SK-N-SH treated with all-trans-retinoic acid at 6 μM for 48 hours (cell line): ENCODE measurements around the gene RHO.

Source experiments
- ATAC-seq: fragments of 200-7000 bp; cut with Tn5 transposase; 3 replicates; pipeline ENCODE4 v1.9.1; 2020; ENCODE audit warnings: mild to moderate bottlenecking, moderate library complexity
- ARNTL ChIP-seq: fragments of 450-650 bp; formaldehyde crosslinking; IDR thresholded peaks from 2 replicates; pipeline ENCODE4 v1.5.0; 2020; ENCODE audit warnings: low read depth, mild to moderate bottlenecking, moderate library complexity, borderline replicate concordance
- BACH2 ChIP-seq: fragments of 250-450 bp; sonication (Bioruptor Pico); IDR thresholded peaks from 2 replicates; pipeline ENCODE4 v1.9.0; 2021; ENCODE audit warnings: mild to moderate bottlenecking, borderline replicate concordance
- CREB5 ChIP-seq: fragments of 250-450 bp; sonication (Bioruptor Pico); IDR thresholded peaks from 2 replicates; pipeline ENCODE4 v1.5.1; 2020; ENCODE audit warnings: low read depth, mild to moderate bottlenecking, moderate library complexity
- CSDC2 ChIP-seq: fragments of 250-450 bp; sonication (Bioruptor Pico); IDR thresholded peaks from 2 replicates; pipeline ENCODE4 v1.5.0; 2020; ENCODE audit warnings: mild to moderate bottlenecking, moderate library complexity
- CSRNP3 ChIP-seq: fragments of 250-450 bp; sonication (Bioruptor Pico); IDR thresholded peaks from 2 replicates; pipeline ENCODE4 v1.5.1; 2021; ENCODE audit warnings: mild to moderate bottlenecking, moderate library complexity
- ESRRG ChIP-seq: fragments of 250-450 bp; sonication (Bioruptor Pico); IDR thresholded peaks from 2 replicates; pipeline ENCODE4 v1.6.1; 2021; ENCODE audit warnings: mild to moderate bottlenecking
- GLIS3 ChIP-seq: fragments of 250-450 bp; sonication (Bioruptor Pico); IDR thresholded peaks from 2 replicates; pipeline ENCODE4 v1.5.0; 2020; ENCODE audit warnings: mild to moderate bottlenecking, moderate library complexity
- ISL1 ChIP-seq: fragments of 250-450 bp; sonication (Bioruptor Pico); IDR thresholded peaks from 2 replicates; pipeline ENCODE4 v2.1.2; 2022; ENCODE audit warnings: mild to moderate bottlenecking, moderate library complexity
- OSR1 ChIP-seq: fragments of 250-450 bp; sonication (Bioruptor Pico); IDR thresholded peaks from 2 replicates; pipeline ENCODE4 v1.8.0; 2022; ENCODE audit warnings: moderate library complexity, mild to moderate bottlenecking, inconsistent platforms
- PATZ1 ChIP-seq: fragments of 250-450 bp; sonication (Bioruptor Pico); IDR thresholded peaks from 2 replicates; pipeline ENCODE4 v1.8.0; 2020; ENCODE audit warnings: mild to moderate bottlenecking, moderate library complexity, borderline replicate concordance
- PPARA ChIP-seq: fragments of 250-450 bp; sonication (Bioruptor Pico); IDR thresholded peaks from 2 replicates; pipeline ENCODE4 v1.5.0; 2020; ENCODE audit warnings: mild to moderate bottlenecking, borderline replicate concordance
- RARB ChIP-seq: fragments of 250-450 bp; sonication (Bioruptor Pico); IDR thresholded peaks from 2 replicates; pipeline ENCODE4 v1.8.0; 2021; ENCODE audit warnings: mild to moderate bottlenecking, moderate library complexity
- SNAI2 ChIP-seq: fragments of 250-450 bp; sonication (Bioruptor Pico); IDR thresholded peaks from 2 replicates; pipeline ENCODE4 v1.5.0; 2020; ENCODE audit warnings: mild to moderate bottlenecking, moderate library complexity
- TCF4 ChIP-seq: fragments of 250-450 bp; sonication (Bioruptor Pico); IDR thresholded peaks from 2 replicates; pipeline ENCODE4 v1.8.0; 2021; ENCODE audit warnings: mild to moderate bottlenecking, moderate library complexity, borderline replicate concordance
- TOX ChIP-seq: fragments of 250-450 bp; sonication (Bioruptor Pico); IDR thresholded peaks from 2 replicates; pipeline ENCODE4 v1.8.0; 2021; ENCODE audit warnings: mild to moderate bottlenecking, moderate library complexity, borderline replicate concordance
- TSHZ2 ChIP-seq: fragments of 250-450 bp; sonication (Bioruptor Pico); IDR thresholded peaks from 2 replicates; pipeline ENCODE4 v1.5.0; 2020; ENCODE audit warnings: mild to moderate bottlenecking, moderate library complexity
- ZC3H10 ChIP-seq: fragments of 250-450 bp; sonication (Bioruptor Pico); IDR thresholded peaks from 2 replicates; pipeline ENCODE4 v1.5.1; 2021; ENCODE audit warnings: mild to moderate bottlenecking, moderate library complexity
- ZFP3 ChIP-seq: fragments of 250-450 bp; sonication (Bioruptor Pico); IDR thresholded peaks from 2 replicates; pipeline ENCODE4 v1.5.0; 2020; ENCODE audit warnings: mild to moderate bottlenecking, moderate library complexity
- ZFP30 ChIP-seq: fragments of 450-650 bp; formaldehyde crosslinking; IDR thresholded peaks from 2 replicates; pipeline ENCODE4 v1.5.0; 2022; ENCODE audit warnings: mild to moderate bottlenecking, moderate library complexity
- ZNF565 ChIP-seq: fragments of 450-650 bp; formaldehyde crosslinking; conservative IDR thresholded peaks from 2 replicates; pipeline ENCODE4 v1.5.0; 2020; ENCODE audit warnings: low read depth, mild to moderate bottlenecking, moderate library complexity
- ZNF70 ChIP-seq: fragments of 450-650 bp; formaldehyde crosslinking; IDR thresholded peaks from 2 replicates; pipeline ENCODE4 v1.5.0; 2020; ENCODE audit warnings: mild to moderate bottlenecking, moderate library complexity
- ZNF8 ChIP-seq: fragments of 450-650 bp; formaldehyde crosslinking; IDR thresholded peaks from 2 replicates; pipeline ENCODE4 v1.5.0; 2020; ENCODE audit warnings: mild to moderate bottlenecking, moderate library complexity

The RHO gene

GRCh38 chr3:129534428-129535027, 6.1 kb downstream of the RHO start:
- TF ChIP-seq GLIS3 = no peak
- TF ChIP-seq TCF4 = no peak
- ATAC-seq = no peak

- TF ChIP-seq ZFP3 (CRISPR knock-in tag) = no peak
- ATAC-seq = no peak
Measured at GRCh38 chr3:129535075-129535474, 6.6 kb downstream of the RHO start.

GRCh38 chr3:129536374-129536667, 7.9 kb downstream of the RHO start:
- no peak for TF ChIP-seq BACH2 (CRISPR knock-in tag)
- no peak for TF ChIP-seq ZNF8
- no peak for TF ChIP-seq TOX (CRISPR knock-in tag)
- TF ChIP-seq TCF4 = no peak
- TF ChIP-seq CSDC2 (CRISPR knock-in tag) = no peak
- no peak for ATAC-seq

- no peak for ATAC-seq
- TF ChIP-seq ZFP3 (CRISPR knock-in tag) (no peak), ARNTL (CRISPR knock-in tag) (no peak), TOX (CRISPR knock-in tag) (no peak), ZNF70 (no peak), SNAI2 (no peak), ZC3H10 (CRISPR knock-in tag) (no peak), ZNF565 (CRISPR knock-in tag) (no peak), OSR1 (no peak), ESRRG (CRISPR knock-in tag) (no peak), RARB (CRISPR knock-in tag) (no peak)
Measured at GRCh38 chr3:129536804-129537203, 8.4 kb downstream of the RHO start.

- no peak for ATAC-seq
- TF ChIP-seq CREB5 (CRISPR knock-in tag) (no peak), SNAI2 (no peak), ZNF8 (no peak), ARNTL (CRISPR knock-in tag) (no peak), TOX (CRISPR knock-in tag) (no peak), ESRRG (CRISPR knock-in tag) (no peak), RARB (CRISPR knock-in tag) (no peak), CSRNP3 (CRISPR knock-in tag) (no peak), ZNF565 (CRISPR knock-in tag) (no peak), ISL1 (no peak), PATZ1 (no peak), PPARA (CRISPR knock-in tag) (no peak)
Measured at GRCh38 chr3:129539206-129539605, 10.8 kb downstream of the RHO start.

- TF ChIP-seq CREB5 (CRISPR knock-in tag) (no peak), ZFP3 (CRISPR knock-in tag) (no peak), TOX (CRISPR knock-in tag) (no peak), RARB (CRISPR knock-in tag) (no peak), ZNF8 (no peak), TCF4 (no peak), PATZ1 (no peak), ZFP30 (CRISPR knock-in tag) (no peak), TSHZ2 (CRISPR knock-in tag) (no peak), PPARA (CRISPR knock-in tag) (no peak)
- ATAC-seq = no peak
Measured at GRCh38 chr3:129540776-129541516, 12.5 kb downstream of the RHO start.
